HCT116 (cell line): Measurements from ENCODE around the gene INPP5F. TPM values are rescaled to one million over a fixed set of nuclear protein-coding genes. Genes with fewer than 3 reads are reported as not detected.

Experiments used
- ATAC-seq: fragments of 200-7000 bp; cut with Tn5 transposase; 2 replicates; pipeline ENCODE4 v1.9.1; 2020; ENCODE audit warnings: mild to moderate bottlenecking, moderate library complexity
- BruUV-seq: library from RNA; stranded (reverse); fragments of 400-500 nt; replicated peaks from 2 replicates; lab custom pipeline; 2021; lab: Mats Ljungman, UMichigan
- CTCF ChIA-PET: fragments of 300-600 bp; sonication (Branson Sonifier 250); formaldehyde crosslinking; loops from one replicate; lab custom pipeline; 2021; ENCODE audit warnings: antibody characterized with exemption; lab: Charles Lee
- POLR2A ChIA-PET: fragments of 300-600, 350-600 bp; sonication (Branson Sonifier 250); formaldehyde crosslinking; loops from one replicate; lab custom pipeline; 2021; ENCODE audit warnings: antibody characterized with exemption; lab: Charles Lee
- RAD21 ChIA-PET, 2 experiments: fragments of 300-600 bp; sonication (Branson Sonifier 250); formaldehyde crosslinking; loops; one replicate each; lab custom pipeline; 2023; ENCODE audit warnings: low total read pairs in 2 of 2; ENCODE audit not compliant: uncharacterized antibody in 2 of 2, unreplicated experiment in 2 of 2, low non-redundant PET in 1 of 2; lab: Charles Lee
- DNase-seq: peaks from one replicate; pipeline ENCODE4 v3.0.0-alpha.2; 2010; ENCODE audit warnings: low read depth, low spot score
- H2AFZ ChIP-seq: fragments of 200-600 bp; shearing (Covaris generic), sonication (generic); 2 replicates; pipeline ENCODE4 v1.6.1; 2017; ENCODE audit warnings: low read depth, mixed run types, mixed read lengths, antibody characterized with exemption, low read length; ENCODE audit not compliant: poor library complexity, severe bottlenecking
- H3K27ac ChIP-seq: 2 replicates; pipeline ENCODE4 v1.5.1; 2012; ENCODE audit warnings: low read depth, low read length
- H3K27me3 ChIP-seq: fragments of 200-600 bp; sonication (generic); 2 replicates; pipeline ENCODE4 v1.6.1; 2016; ENCODE audit warnings: mixed run types, low read length, mixed read lengths; ENCODE audit not compliant: insufficient read depth
- H3K36me3 ChIP-seq, 2 experiments: fragments of 200-500 bp in 1 of 2; fragments of 200-600 bp in 1 of 2; sonication (Bioruptor generic) in 1 of 2; sonication (generic) in 1 of 2; 2 replicates each; pipeline versions ENCODE4 v1.5.1 to v1.6.1; 2014 to 2016; ENCODE audit warnings: low read length in 2 of 2, inconsistent platforms in 1 of 2, mixed read lengths in 1 of 2, mixed run types in 1 of 2; ENCODE audit not compliant: insufficient read depth in 2 of 2, control insufficient read depth in 1 of 2
- H3K4me1 ChIP-seq, 2 experiments: fragments of 200-600 bp in 1 of 2; sonication (generic) in 1 of 2; 2 replicates each; pipeline versions ENCODE4 v1.5.1 to v1.6.1; 2012 to 2017; ENCODE audit warnings: low read length in 2 of 2, inconsistent platforms in 1 of 2, mild to moderate bottlenecking in 1 of 2, mixed read lengths in 1 of 2, mixed run types in 1 of 2, moderate library complexity in 1 of 2; ENCODE audit not compliant: insufficient read depth in 2 of 2, control insufficient read depth in 1 of 2
- H3K4me2 ChIP-seq: fragments of 200-600 bp; sonication (generic); 2 replicates; pipeline ENCODE4 v1.6.1; 2017; ENCODE audit warnings: mixed run types, low read length, mixed read lengths
- H3K4me3 ChIP-seq, 2 experiments: fragments of 200-600 bp in 1 of 2; sonication (generic) in 1 of 2; replicated peaks in 1 of 2; 2 replicates each; pipeline ENCODE4 v1.5.1; 2011 to 2016; ENCODE audit warnings: low read length in 2 of 2, control low read depth in 1 of 2, low read depth in 1 of 2, mild to moderate bottlenecking in 1 of 2, mixed read lengths in 1 of 2, mixed run types in 1 of 2
- H3K79me2 ChIP-seq: fragments of 200-600 bp; sonication (generic); 2 replicates; pipeline ENCODE4 v1.6.1; 2017; ENCODE audit warnings: mild to moderate bottlenecking, mixed run types, low read length, moderate library complexity, mixed read lengths; ENCODE audit not compliant: insufficient read depth
- H3K9ac ChIP-seq: fragments of 200-600 bp; sonication (generic); 2 replicates; pipeline ENCODE4 v1.6.1; 2016; ENCODE audit warnings: low read length, mixed read lengths
- H3K9me2 ChIP-seq: fragments of 200-600 bp; sonication (generic), shearing (Covaris generic); 2 replicates; pipeline ENCODE4 v1.6.1; 2017; ENCODE audit warnings: mixed run types, mild to moderate bottlenecking, moderate library complexity; ENCODE audit not compliant: insufficient read depth
- H3K9me3 ChIP-seq, 2 experiments: fragments of 200-500 bp in 1 of 2; fragments of 200-600 bp in 1 of 2; sonication (Bioruptor generic) in 1 of 2; sonication (generic) in 1 of 2; 2 replicates each; pipeline ENCODE4 v1.6.1; 2014 to 2017; ENCODE audit warnings: low read length in 2 of 2, mixed read lengths in 2 of 2, inconsistent platforms in 1 of 2, low read depth in 1 of 2, mild to moderate bottlenecking in 1 of 2, mixed run types in 1 of 2, moderate library complexity in 1 of 2; ENCODE audit not compliant: control insufficient read depth in 1 of 2, insufficient read depth in 1 of 2
- H4K20me1 ChIP-seq: fragments of 200-600 bp; sonication (generic), shearing (Covaris generic); 2 replicates; pipeline ENCODE4 v1.6.1; 2017; ENCODE audit warnings: mixed run types, mild to moderate bottlenecking, moderate library complexity; ENCODE audit not compliant: insufficient read depth
- ATF3 ChIP-seq: IDR thresholded peaks from 2 replicates; pipeline ENCODE4 v1.6.1; 2012
- CBX3 ChIP-seq: IDR thresholded peaks from 2 replicates; pipeline ENCODE4 v1.6.1; 2012; ENCODE audit warnings: low read depth
- EGR1 ChIP-seq: IDR thresholded peaks from 2 replicates; pipeline ENCODE4 v1.6.1; 2012; ENCODE audit warnings: low read depth
- ELF1 ChIP-seq: IDR thresholded peaks from 2 replicates; pipeline ENCODE4 v1.6.1; 2012; ENCODE audit warnings: low read depth, borderline replicate concordance
- EZH2 ChIP-seq: fragments of 200-600 bp; sonication (generic); IDR thresholded peaks from 2 replicates; pipeline ENCODE4 v1.6.1; 2017; ENCODE audit warnings: antibody characterized with exemption, mixed run types
- FOSL1 ChIP-seq: IDR thresholded peaks from 2 replicates; pipeline ENCODE4 v1.6.1; 2012; ENCODE audit warnings: low read depth
- POLR2A ChIP-seq: IDR thresholded peaks from 2 replicates; pipeline ENCODE4 v1.7.0; 2011; ENCODE audit warnings: borderline replicate concordance; ENCODE audit not compliant: insufficient read depth, insufficient read length; ENCODE audit errors: extremely low read depth
- POLR2AphosphoS5 ChIP-seq: IDR thresholded peaks from 2 replicates; pipeline ENCODE4 v1.6.1; 2011; ENCODE audit warnings: mild to moderate bottlenecking, low read depth, low read length, moderate library complexity
- REST ChIP-seq: IDR thresholded peaks from 2 replicates; pipeline ENCODE4 v1.6.1; 2012; ENCODE audit warnings: low read depth
- SIN3A ChIP-seq: IDR thresholded peaks from 2 replicates; pipeline ENCODE4 v1.6.1; 2012; ENCODE audit warnings: low read depth
- SP1 ChIP-seq: IDR thresholded peaks from 2 replicates; pipeline ENCODE4 v1.6.1; 2012; ENCODE audit warnings: low read depth
- SRF ChIP-seq: IDR thresholded peaks from 2 replicates; pipeline ENCODE4 v1.6.1; 2012; ENCODE audit warnings: low read depth
- TCF7L2 ChIP-seq: IDR thresholded peaks from 2 replicates; pipeline ENCODE4 v1.7.0; 2011; ENCODE audit warnings: borderline replicate concordance, inconsistent platforms; ENCODE audit not compliant: insufficient read depth, insufficient read length; ENCODE audit errors: extremely low read depth
- ZBTB33 ChIP-seq: IDR thresholded peaks from 2 replicates; pipeline ENCODE4 v1.6.1; 2011; ENCODE audit warnings: mild to moderate bottlenecking, low read length, moderate library complexity; ENCODE audit not compliant: insufficient replicate concordance; ENCODE audit errors: extremely low read depth
- intact Hi-C: fragments of 100-400 bp; cut with micrococcal nuclease; formaldehyde crosslinking; loops from 2 replicates; pipeline ENCODE4 v1.10.0; 2022
- total RNA-seq: library from RNA; stranded (reverse); gene quantifications from one replicate; pipeline ENCODE4 v1.2.1, GENCODE V29; 2021; ENCODE audit not compliant: unreplicated experiment

Gene INPP5F
- total RNA-seq, 1 experiment from 2014 or later = 21.6 TPM

- peak; percentile 57 for ATAC-seq
- H2AFZ ChIP-seq = no peak overlapping the region
- intact Hi-C loops = no loop called here
- no peaks in the 10 kb centered on the region for H3K36me3 ChIP-seq
- POLR2A ChIA-PET = interaction anchor here (1.2 kb wide), 1 partner anchor 92 kb away, joined by 4 read pairs; the partner anchor contains the start of gene BAG3
- no peaks in the 10 kb centered on the region for H3K27me3 ChIP-seq
- H3K4me3 ChIP-seq = peak overlapping the region in 1 of 2 experiments; percentile 1; a peak in 1 of 4 replicates
- no peak overlapping the region for H3K27ac ChIP-seq
- TF ChIP-seq FOSL1 (no peak), EGR1 (peak; percentile 41; the same call in 1 of the 2 replicates)
- no peaks in the 10 kb centered on the region for H3K9me2 ChIP-seq
- no TSS peak for BruUV-seq
- H4K20me1 ChIP-seq = no peaks in the 10 kb centered on the region
- H3K79me2 ChIP-seq = peaks cover 21% of the 10 kb centered on the region
- peak overlapping the region; percentile 41 for H3K4me2 ChIP-seq
- RAD21 ChIA-PET = no interaction called here
- H3K9me3 ChIP-seq = no peaks in the 10 kb centered on the region
- no peak for DNase-seq
- H3K4me1 ChIP-seq = peaks cover 8 to 24% of the 10 kb centered on the region in 2 experiments
- no peak overlapping the region for H3K9ac ChIP-seq
- CTCF ChIA-PET = interaction anchor here (2.3 kb wide), 1 partner anchor 7 kb away, joined by 6 read pairs; no protein-coding TSS in a partner anchor
Observed at GRCh38 chr10:119742947-119743648, 17.2 kb downstream of the INPP5F start.

GRCh38 chr10:119747940-119748339 is 22.1 kb downstream of the INPP5F start:
- POLR2A ChIA-PET = interaction anchor here (1.4 kb wide), 1 partner anchor 22 kb away, joined by 3 read pairs; the partner anchor contains the start of gene INPP5F
- TF ChIP-seq SIN3A = no peak
- TF ChIP-seq CBX3 = no peak
- no peak for TF ChIP-seq REST
- no peak for TF ChIP-seq ZBTB33
- TF ChIP-seq SP1 = no peak
- TF ChIP-seq EZH2 = no peak
- TF ChIP-seq FOSL1 = no peak
- TF ChIP-seq SRF = no peak
- no peak for TF ChIP-seq POLR2A
- no peak for TF ChIP-seq ELF1
- TF ChIP-seq POLR2AphosphoS5 = no peak
- no peak for TF ChIP-seq TCF7L2
- TF ChIP-seq ATF3 = no peak

More at GRCh38 chr10:119747940-119748339, 22.1 kb downstream of the INPP5F start:
- H3K4me2 ChIP-seq = no peak overlapping the region
- H3K27ac ChIP-seq = no peak overlapping the region
- CTCF ChIA-PET = interaction anchor here (4.3 kb wide), 1 partner anchor 112 kb away, joined by 65 read pairs; no protein-coding TSS in a partner anchor
- ATAC-seq = no peak
- DNase-seq = no peak
- H2AFZ ChIP-seq = no peak overlapping the region
- H3K9ac ChIP-seq = no peak overlapping the region
- H3K27me3 ChIP-seq = no peaks in the 10 kb centered on the region
- peaks cover 6% of the 10 kb centered on the region for H3K79me2 ChIP-seq
- peaks cover 2 to 8% of the 10 kb centered on the region in 2 experiments; a peak in 3 of 4 replicates for H3K4me1 ChIP-seq
- H3K36me3 ChIP-seq = no peaks in the 10 kb centered on the region
- H3K4me3 ChIP-seq = no peak overlapping the region
- H3K9me3 ChIP-seq = no peaks in the 10 kb centered on the region
- H3K9me2 ChIP-seq = no peaks in the 10 kb centered on the region
- intact Hi-C loops = no loop called here
- BruUV-seq = no TSS peak
- no peaks in the 10 kb centered on the region for H4K20me1 ChIP-seq
- RAD21 ChIA-PET = no interaction called here
